ENCODE measurements around the gene SYT2.
A peak's percentile ranks its signal among the peaks of the same experiment; 100 is the strongest.
"Not testable (repeated sequence)": the region's sequence is repeated elsewhere in the genome, so short reads cannot be mapped to it uniquely, and the experiment has no call there.

Gene SYT2

DNA sequence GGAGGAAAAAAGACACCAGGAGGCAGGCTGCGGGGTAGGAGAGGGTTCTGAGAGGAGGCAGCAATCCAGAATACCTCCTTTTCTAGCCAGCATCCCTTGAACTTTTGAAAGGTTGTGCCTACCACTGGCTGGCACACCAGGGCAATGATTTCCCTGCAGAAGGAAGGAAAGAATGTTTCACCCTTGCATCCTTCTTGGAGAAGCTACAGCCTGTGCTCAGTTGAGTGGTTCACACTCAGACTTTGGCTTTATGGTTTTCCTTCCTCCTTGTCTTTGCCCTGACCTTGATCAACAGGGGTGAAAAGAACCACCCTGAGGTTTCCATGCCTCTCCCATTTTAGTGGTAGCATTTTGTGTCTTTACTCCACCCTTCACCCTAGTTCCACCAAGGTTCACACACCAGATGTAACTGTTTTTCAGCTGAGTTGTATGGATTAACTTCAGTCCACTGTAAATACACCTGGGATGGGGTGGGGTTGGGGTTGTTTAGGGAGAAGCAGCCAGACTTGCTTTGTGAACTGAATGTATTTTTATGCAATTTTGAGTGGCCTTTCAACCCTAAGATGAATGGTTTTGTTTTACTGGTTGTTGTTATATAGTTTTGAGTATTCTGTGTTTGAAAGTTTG, 122.3 kb downstream of the SYT2 start:
- Histone ChIP-seq H3K27me3 (no peaks in the 10 kb centered on the region), H3K9me3 (no peaks in the 10 kb centered on the region), H3K4me1 (peaks cover 55% of the 10 kb centered on the region), H4K20me1 (no peaks in the 10 kb centered on the region), H3K36me3 (no peaks in the 10 kb centered on the region), H3K27ac (no peak overlapping the region), H3K4me3 (no peak overlapping the region), H3K4me2 (peak overlapping the region; percentile 65), H3K9ac (no peak overlapping the region)
- TF ChIP-seq Cebpa-rat (IDR thresholded peaks at IDR 0.05) = no peak

- Histone ChIP-seq H3K9me3 (no peaks in the 10 kb centered on the region), H3K36me3 (no peaks in the 10 kb centered on the region), H3K27me3 (no peaks in the 10 kb centered on the region), H3K4me2 (peak overlapping the region; percentile 65), H3K9ac (no peak overlapping the region), H4K20me1 (no peaks in the 10 kb centered on the region), H3K4me3 (no peak overlapping the region), H3K27ac (no peak overlapping the region), H3K4me1 (peaks cover 55% of the 10 kb centered on the region)
- no peak for TF ChIP-seq Cebpa-rat (IDR thresholded peaks at IDR 0.05)
Measured at GRCh38 chr1:202586871-202587270, 123.4 kb downstream of the SYT2 start.

GRCh38 chr1:202586018-202586821, 124.0 kb downstream of the SYT2 start:
- H3K36me3 ChIP-seq = 0 out of 2 replicates have a peak, but pooled peaks cover 6% of the 10 kb centered on the region
- H3K4me2 ChIP-seq = peak overlapping the region; percentile 65
- no peak for TF ChIP-seq Cebpa-rat (IDR thresholded peaks at IDR 0.05)
- no peaks in the 10 kb centered on the region for H4K20me1 ChIP-seq
- no peak overlapping the region for H3K27ac ChIP-seq
- H3K4me3 ChIP-seq = no peak overlapping the region
- peaks cover 55% of the 10 kb centered on the region for H3K4me1 ChIP-seq
- H3K9ac ChIP-seq = no peak overlapping the region; the same call in 1 of the 2 replicates
- H3K9me3 ChIP-seq = no peaks in the 10 kb centered on the region
- no peaks in the 10 kb centered on the region for H3K27me3 ChIP-seq

GRCh38 chr1:202585590-202585933, 124.7 kb downstream of the SYT2 start:
- Histone ChIP-seq H3K36me3 (0 out of 2 replicates have a peak, but pooled peaks cover 7% of the 10 kb centered on the region), H3K4me1 (peaks cover 56% of the 10 kb centered on the region), H3K4me3 (no peak overlapping the region), H3K9ac (no peak overlapping the region), H4K20me1 (no peaks in the 10 kb centered on the region), H3K9me3 (no peaks in the 10 kb centered on the region), H3K4me2 (0 out of 2 replicates have a peak overlapping the region, but pooled peaks have one; percentile 65), H3K27ac (no peak overlapping the region), H3K27me3 (no peaks in the 10 kb centered on the region)
- no peak for TF ChIP-seq Cebpa-rat (IDR thresholded peaks at IDR 0.05)

- Histone ChIP-seq H3K27me3 (no peaks in the 10 kb centered on the region), H3K27ac (no peak overlapping the region), H3K36me3 (0 out of 2 replicates have a peak, but pooled peaks cover 7% of the 10 kb centered on the region), H3K4me3 (no peak overlapping the region), H3K9me3 (no peaks in the 10 kb centered on the region), H3K9ac (no peak overlapping the region), H3K4me2 (no peak overlapping the region), H3K4me1 (peaks cover 62% of the 10 kb centered on the region), H4K20me1 (no peaks in the 10 kb centered on the region)
- no peak for TF ChIP-seq Cebpa-rat (IDR thresholded peaks at IDR 0.05)
Measured at GRCh38 chr1:202584707-202585589, 125.3 kb downstream of the SYT2 start.

GRCh38 chr1:202582350-202582749, 127.9 kb downstream of the SYT2 start:
- H3K4me1 ChIP-seq = peaks cover 41% of the 10 kb centered on the region
- not testable (repeated sequence) for H3K27ac ChIP-seq, H3K36me3 ChIP-seq, H3K27me3 ChIP-seq, H3K4me2 ChIP-seq, H3K9me3 ChIP-seq, H3K4me3 ChIP-seq, H4K20me1 ChIP-seq, H3K9ac ChIP-seq

GRCh38 chr1:202580619-202581018, 129.6 kb downstream of the SYT2 start:
- H3K4me1 ChIP-seq = peaks cover 24% of the 10 kb centered on the region
- TF ChIP-seq Cebpa-rat (IDR thresholded peaks at IDR 0.05) = no peak
- no peaks in the 10 kb centered on the region for H4K20me1 ChIP-seq
- H3K9me3 ChIP-seq = no peaks in the 10 kb centered on the region
- no peak overlapping the region for H3K9ac ChIP-seq
- no peaks in the 10 kb centered on the region for H3K27me3 ChIP-seq
- peak overlapping the region; percentile 79 for H3K4me2 ChIP-seq
- H3K36me3 ChIP-seq = 0 out of 2 replicates have a peak, but pooled peaks cover 7% of the 10 kb centered on the region
- H3K27ac ChIP-seq = peak overlapping the region; percentile 42
- H3K4me3 ChIP-seq = no peak overlapping the region

DNA sequence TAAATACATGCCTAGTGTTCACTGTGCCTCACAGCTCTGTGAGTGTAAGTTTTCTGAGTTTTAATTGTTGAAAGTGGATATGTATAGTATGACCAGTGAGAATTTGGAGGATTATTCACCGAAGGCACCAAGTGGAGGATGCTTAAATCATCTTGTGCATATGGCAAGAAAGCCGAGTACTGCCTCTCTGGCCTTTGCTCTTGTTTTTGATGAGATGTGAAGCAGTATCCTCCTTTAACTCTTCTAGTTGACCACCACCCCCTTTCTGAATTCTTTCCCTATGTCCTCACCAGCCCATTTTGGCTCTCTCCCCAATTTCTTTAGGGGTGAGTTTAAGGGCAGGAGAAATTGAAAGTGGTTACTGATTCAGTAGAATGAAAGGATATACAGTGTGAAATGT, 130.4 kb downstream of the SYT2 start:
- peaks cover 23% of the 10 kb centered on the region for H3K4me1 ChIP-seq
- H3K4me3 ChIP-seq = no peak overlapping the region
- H3K36me3 ChIP-seq = peaks cover 12% of the 10 kb centered on the region; the same call in 1 of the 2 replicates
- H3K27me3 ChIP-seq = no peaks in the 10 kb centered on the region
- H3K27ac ChIP-seq = no peak overlapping the region
- peak overlapping the region; percentile 79 for H3K4me2 ChIP-seq
- no peaks in the 10 kb centered on the region for H3K9me3 ChIP-seq
- no peak overlapping the region for H3K9ac ChIP-seq
- H4K20me1 ChIP-seq = no peaks in the 10 kb centered on the region
- TF ChIP-seq Cebpa-rat (IDR thresholded peaks at IDR 0.05) = no peak

- TF ChIP-seq Cebpa-rat (IDR thresholded peaks at IDR 0.05) = no peak
- Histone ChIP-seq H3K27ac (no peak overlapping the region), H3K4me2 (no peak overlapping the region), H3K36me3 (peaks cover 16% of the 10 kb centered on the region; the same call in 1 of the 2 replicates), H3K27me3 (no peaks in the 10 kb centered on the region), H4K20me1 (no peaks in the 10 kb centered on the region), H3K9me3 (no peaks in the 10 kb centered on the region), H3K4me3 (no peak overlapping the region), H3K4me1 (peaks cover 23% of the 10 kb centered on the region), H3K9ac (no peak overlapping the region)
Measured at GRCh38 chr1:202578565-202578964, 131.7 kb downstream of the SYT2 start.
